Measurements from ENCODE around the gene KLK13.

- no peak for TF ChIP-seq TCF4 (CRISPR knock-in tag; IDR thresholded peaks at IDR 0.05; ENCODE audit: borderline replicate concordance)
- TF ChIP-seq ZFP30 (CRISPR knock-in tag; IDR thresholded peaks at IDR 0.05), result no peak
- TF ChIP-seq CSRNP3 (CRISPR knock-in tag; IDR thresholded peaks at IDR 0.05), result no peak
- TF ChIP-seq PATZ1 (CRISPR knock-in tag; IDR thresholded peaks at IDR 0.05; ENCODE audit: borderline replicate concordance), result no peak
- no peak for TF ChIP-seq TSHZ2 (CRISPR knock-in tag; IDR thresholded peaks at IDR 0.05)
- no peak for TF ChIP-seq ZFP3 (CRISPR knock-in tag; IDR thresholded peaks at IDR 0.05)
- TF ChIP-seq ESRRG (CRISPR knock-in tag; IDR thresholded peaks at IDR 0.05), result no peak
- TF ChIP-seq TOX (CRISPR knock-in tag; IDR thresholded peaks at IDR 0.05; ENCODE audit: borderline replicate concordance), result no peak
- no peak for TF ChIP-seq ZC3H10 (CRISPR knock-in tag; IDR thresholded peaks at IDR 0.05)
- no peak for TF ChIP-seq ZNF565 (CRISPR knock-in tag; conservative IDR thresholded peaks at IDR 0.05; ENCODE audit: low read depth)
Observed at GRCh38 chr19:51027873-51028272, 37.0 kb downstream of the KLK13 start.

All from SK-N-SH treated with all-trans-retinoic acid at 6 μM for 48 hours (cell line).